HG03139 (cell line): ENCODE data around the gene COQ10A.
A peak's percentile ranks its signal among the peaks of the same experiment; 100 is the strongest.

Source experiments
- ATAC-seq: cut with Tn5 transposase; IDR thresholded peaks from one replicate; pipeline ENCODE4 v1.9.1; 2021; ENCODE audit not compliant: unreplicated experiment

COQ10A gene

DNA sequence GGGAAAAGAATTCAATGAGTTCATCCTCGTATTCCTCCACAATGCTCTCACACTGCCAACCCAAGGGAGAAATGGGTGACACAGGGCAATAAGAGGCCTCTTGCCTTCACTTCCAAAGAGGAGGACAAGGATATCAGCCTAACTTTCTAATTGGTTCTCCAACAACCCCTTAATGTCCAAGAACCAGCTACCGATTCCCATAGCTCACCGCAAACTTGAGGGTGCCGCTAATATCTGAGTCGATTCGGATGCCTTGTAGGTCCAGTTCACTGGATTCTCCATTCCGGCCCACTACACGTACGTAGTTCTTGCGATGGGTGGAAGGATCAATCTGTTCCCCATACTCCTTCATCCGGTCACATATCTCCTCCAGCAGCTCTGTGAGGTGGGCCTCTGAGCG is 44.3 kb downstream of the COQ10A start:
- ATAC-seq, result no peak

DNA sequence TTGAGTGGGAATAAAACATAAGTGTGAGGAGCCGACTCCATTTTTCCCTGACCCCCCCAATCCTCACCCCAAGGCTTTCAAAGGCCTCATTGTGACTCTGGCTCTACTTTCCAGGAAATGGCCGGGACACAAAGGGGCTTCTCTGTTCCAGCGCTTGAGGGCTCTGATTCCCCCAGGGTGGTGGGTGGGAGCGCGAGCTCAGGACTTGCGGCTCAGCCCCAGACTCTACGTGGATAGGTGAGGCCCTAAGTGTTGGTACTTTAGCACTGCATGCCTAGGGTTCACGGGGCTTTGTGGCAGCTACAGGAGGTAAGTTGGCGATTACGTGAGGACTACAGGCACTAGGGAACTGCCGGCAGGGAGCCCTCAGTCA is 48.5 kb downstream of the COQ10A start:
- no peak for ATAC-seq

DNA sequence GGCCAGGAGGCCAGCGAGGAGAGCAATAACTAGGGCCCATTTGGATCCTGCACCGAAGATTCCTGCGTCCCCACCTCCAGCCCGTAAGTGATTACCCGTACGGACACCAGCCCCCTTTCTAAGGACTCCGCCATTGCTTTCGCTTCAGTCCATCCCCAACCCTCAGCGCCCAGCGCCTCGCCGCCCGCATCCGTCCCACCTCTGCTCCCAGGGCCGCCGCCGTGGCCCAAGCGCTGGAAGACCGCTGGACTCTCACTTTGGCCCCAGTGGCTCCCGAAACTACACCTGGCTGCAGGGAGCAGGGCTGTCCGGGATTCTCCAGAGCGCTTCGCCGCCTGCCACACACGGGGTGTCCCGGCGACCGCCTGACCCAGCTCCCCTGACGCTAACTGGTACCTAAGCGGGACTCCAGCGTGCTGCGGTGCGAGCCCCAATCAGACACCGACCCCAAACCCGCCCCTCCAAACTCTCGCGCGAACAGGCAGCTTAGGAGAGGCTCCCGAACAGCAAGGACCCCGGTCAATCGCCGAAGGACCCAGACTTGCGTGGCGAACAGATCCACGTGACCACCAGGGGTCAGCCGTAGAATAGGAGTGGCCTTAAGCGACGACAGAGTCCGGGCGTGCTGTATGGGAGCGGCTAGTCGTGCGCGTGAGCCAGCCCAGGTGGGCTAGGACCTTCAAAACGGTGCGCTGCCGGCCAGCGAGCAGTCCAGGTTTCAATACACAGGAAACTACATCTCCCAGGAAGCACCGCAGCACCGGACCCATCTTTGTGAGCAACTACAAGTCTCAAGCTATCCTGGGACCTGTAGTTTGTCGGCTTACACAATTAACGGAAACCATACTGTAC is 49.1 kb downstream of the COQ10A start, which contains the start of gene CNPY2:
Gene CNPY2, minus strand, starts transcription at position 367 of the 852 bp plus-strand sequence. CDS start 771 bp downstream, outside the sequence.
- peak; percentile 88 for ATAC-seq

DNA sequence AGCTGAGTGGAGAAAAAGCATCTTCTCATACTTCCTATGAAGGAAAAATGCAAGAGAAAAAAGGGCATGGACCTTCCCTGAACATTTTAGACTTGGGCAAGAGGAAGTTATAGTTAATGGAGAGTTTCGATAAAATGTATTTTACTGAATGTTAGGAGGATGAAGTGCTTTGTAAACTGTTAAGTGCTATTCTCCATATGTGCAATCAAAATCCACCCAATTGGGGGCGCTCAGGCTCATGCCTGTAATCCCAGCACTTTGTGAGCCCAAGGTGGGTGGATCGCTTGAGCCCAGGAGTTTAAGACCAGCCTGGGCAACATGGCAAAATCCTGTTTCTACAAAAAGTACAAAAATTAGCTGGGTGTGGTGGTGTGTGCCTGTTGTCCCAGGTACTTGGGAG is 50.9 kb downstream of the COQ10A start:
- ATAC-seq, result no peak
